ENCODE measurements around the gene SLC30A10. TPM values are rescaled to one million over a fixed set of nuclear protein-coding genes. Genes with fewer than 3 reads are reported as not detected.

The SLC30A10 gene
- not detected for total RNA-seq
- not detected for polyA plus RNA-seq
- long read RNA-seq, donor 1 = 0 reads
- long read RNA-seq, donor 2 = 0 reads

GRCh38 chr1:219927956-219928790, at the start of gene SLC30A10:
Gene SLC30A10 (minus strand): TSS chr1:219928557. CDS start chr1:219928440, 117 bp downstream.
- DNase-seq = peak in 1 of 2 donors; percentile 15
- peak within 1 kb of the TSS; percentile 56 for H3K4me3 ChIP-seq
- no peak for ATAC-seq
- no peak for TF ChIP-seq CTCF (IDR thresholded peaks at IDR 0.05)
- H3K27me3 ChIP-seq (ENCODE audit: insufficient read depth in 3 of 3, low read length in 2 of 3) = peaks cover 0 to 31% (median 15%) of the 10 kb centered on the region in 3 donors
- intact Hi-C loops (cut with DNase I) = no loop called here
- H3K9me3 ChIP-seq = no peaks in the 10 kb centered on the region
- no peaks in the 10 kb centered on the region for H3K4me1 ChIP-seq
- no peak within 1 kb of the TSS for H3K27ac ChIP-seq
- no peaks in the 10 kb centered on the region for H3K36me3 ChIP-seq (ENCODE audit: insufficient read depth in 1 of 2, low read depth in 1 of 2)
- WGBS, 3 donors = 1% methylated on average over 77 to 91 of the region's 91 CpGs

GRCh38 chr1:219973213-219973612, 44.9 kb upstream of the SLC30A10 start:
- Histone ChIP-seq H3K27ac (no peak overlapping the region), H3K27me3 (ENCODE audit: insufficient read depth in 3 of 3, low read length in 2 of 3) (no peaks in the 10 kb centered on the region), H3K36me3 (ENCODE audit: insufficient read depth in 1 of 2, low read depth in 1 of 2) (peaks cover 8 to 93% of the 10 kb centered on the region in 2 donors), H3K4me1 (no peaks in the 10 kb centered on the region), H3K4me3 (no peak overlapping the region), H3K9me3 (no peaks in the 10 kb centered on the region)
- intact Hi-C loops (cut with DNase I) = loop anchor here in 1 of 2 donors (10.0 kb wide), 1 partner anchor 62 kb away; no protein-coding TSS in a partner anchor
- DNase-seq = no peak
- WGBS, 3 donors = 88 to 92% (median 91%) methylated on average over 3 of the region's 3 CpGs
- TF ChIP-seq CTCF (IDR thresholded peaks at IDR 0.05) = no peak
- ATAC-seq = no peak

GRCh38 chr1:219967361-219967760, 39.0 kb upstream of the SLC30A10 start:
- no peak for TF ChIP-seq CTCF (IDR thresholded peaks at IDR 0.05)
- no peak overlapping the region for H3K4me3 ChIP-seq
- H3K9me3 ChIP-seq = no peaks in the 10 kb centered on the region
- H3K36me3 ChIP-seq (ENCODE audit: insufficient read depth in 1 of 2, low read depth in 1 of 2) = peaks cover 2 to 49% of the 10 kb centered on the region in 2 donors
- no peak for ATAC-seq
- no peak overlapping the region for H3K27ac ChIP-seq
- intact Hi-C loops (cut with DNase I) = no loop called here
- no peaks in the 10 kb centered on the region for H3K4me1 ChIP-seq
- H3K27me3 ChIP-seq (ENCODE audit: insufficient read depth in 3 of 3, low read length in 2 of 3) = no peaks in the 10 kb centered on the region
- WGBS, 3 donors = 73 to 80% (median 77%) methylated on average over 4 of the region's 4 CpGs
- DNase-seq = no peak

- peaks cover 2 to 37% of the 10 kb centered on the region in 2 donors for H3K36me3 ChIP-seq (ENCODE audit: insufficient read depth in 1 of 2, low read depth in 1 of 2)
- WGBS, 3 donors = 80 to 93% (median 83%) methylated on average over 2 of the region's 2 CpGs
- H3K4me1 ChIP-seq = no peaks in the 10 kb centered on the region
- no peak overlapping the region for H3K4me3 ChIP-seq
- intact Hi-C loops (cut with DNase I) = no loop called here
- H3K27me3 ChIP-seq (ENCODE audit: insufficient read depth in 3 of 3, low read length in 2 of 3) = no peaks in the 10 kb centered on the region
- ATAC-seq (no peak), DNase-seq (no peak)
- TF ChIP-seq CTCF (IDR thresholded peaks at IDR 0.05) = no peak
- H3K9me3 ChIP-seq = no peaks in the 10 kb centered on the region
- no peak overlapping the region for H3K27ac ChIP-seq
These were observed 37.7 kb upstream of the SLC30A10 start for GRCh38 chr1:219966071-219966349.

Measured in psoas muscle (tissue), 8 donors.